ENCODE results near the gene NT5DC2. TPM values are rescaled to one million over a fixed set of nuclear protein-coding genes. Genes with fewer than 3 reads are reported as not detected.

The NT5DC2 gene
- total RNA-seq, 1 donor from 2014 or later: 189 TPM

- peaks cover 13% of the 10 kb centered on the region for H3K36me3 Mint-ChIP-seq (ENCODE audit: low read depth, unreplicated experiment)
- H3K9ac ChIP-seq (ENCODE audit: low read length): no peak overlapping the region
- peaks cover 19% of the 10 kb centered on the region for H3K36me3 ChIP-seq (ENCODE audit: insufficient read depth, low read length)
- no peaks in the 10 kb centered on the region for H3K9me3 Mint-ChIP-seq (ENCODE audit: unreplicated experiment)
- no peak overlapping the region for H3K27ac ChIP-seq (ENCODE audit: low read depth, low read length)
- TF ChIP-seq CTCF (IDR thresholded peaks at IDR 0.05; ENCODE audit: insufficient read depth, low read depth, low read length): no peak
- no peak for TF ChIP-seq EZH2 (IDR thresholded peaks at IDR 0.05; ENCODE audit: insufficient read depth, low read length)
- no peak overlapping the region for H2AFZ ChIP-seq (ENCODE audit: low read depth, low read length)
- peaks cover 74% of the 10 kb centered on the region for H4K20me1 ChIP-seq (ENCODE audit: insufficient read depth, low read length)
- no peak overlapping the region for H3K27ac Mint-ChIP-seq (ENCODE audit: unreplicated experiment)
- no peak for FAIRE-seq
- peaks cover 68% of the 10 kb centered on the region for H3K79me2 ChIP-seq (ENCODE audit: insufficient read depth, low read length)
- H3K4me1 ChIP-seq (ENCODE audit: insufficient read depth, low read length): peaks cover 22% of the 10 kb centered on the region
- H3K4me3 ChIP-seq (ENCODE audit: insufficient read depth, low read depth, low read length): no peak overlapping the region
- no peak for DNase-seq (ENCODE audit: low read depth)
- H3K4me3 Mint-ChIP-seq (ENCODE audit: unreplicated experiment): peak overlapping the region; percentile 20
- H3K9me3 ChIP-seq (ENCODE audit: insufficient read depth, low read depth, low read length): no peaks in the 10 kb centered on the region
- no peaks in the 10 kb centered on the region for H3K27me3 Mint-ChIP-seq (ENCODE audit: low read depth, unreplicated experiment)
- H3K4me2 ChIP-seq (ENCODE audit: low read length): no peak overlapping the region
- H3K4me1 Mint-ChIP-seq (ENCODE audit: low read depth, unreplicated experiment): peaks cover 25% of the 10 kb centered on the region
- no peaks in the 10 kb centered on the region for H3K27me3 ChIP-seq (ENCODE audit: insufficient read depth, low read length)
Measured at GRCh38 chr3:52541050-52541449, 7.4 kb upstream of the NT5DC2 start.

GRCh38 chr3:52539010-52539653, 5.5 kb upstream of the NT5DC2 start:
- FAIRE-seq: no peak
- H3K36me3 ChIP-seq (ENCODE audit: insufficient read depth, low read length): peaks cover 10% of the 10 kb centered on the region
- H3K4me3 Mint-ChIP-seq (ENCODE audit: unreplicated experiment): peak overlapping the region; percentile 99
- no peak for DNase-seq (ENCODE audit: low read depth)
- peaks cover 23% of the 10 kb centered on the region for H3K4me1 Mint-ChIP-seq (ENCODE audit: low read depth, unreplicated experiment)
- no peak overlapping the region for H3K27ac Mint-ChIP-seq (ENCODE audit: unreplicated experiment)
- no peaks in the 10 kb centered on the region for H3K9me3 ChIP-seq (ENCODE audit: insufficient read depth, low read depth, low read length)
- no peak overlapping the region for H2AFZ ChIP-seq (ENCODE audit: low read depth, low read length)
- H3K27me3 Mint-ChIP-seq (ENCODE audit: low read depth, unreplicated experiment): no peaks in the 10 kb centered on the region
- H3K9me3 Mint-ChIP-seq (ENCODE audit: unreplicated experiment): no peaks in the 10 kb centered on the region
- no peak overlapping the region for H3K9ac ChIP-seq (ENCODE audit: low read length)
- TF ChIP-seq EZH2 (IDR thresholded peaks at IDR 0.05; ENCODE audit: insufficient read depth, low read length) (no peak), CTCF (IDR thresholded peaks at IDR 0.05; ENCODE audit: insufficient read depth, low read depth, low read length) (no peak)
- no peak overlapping the region for H3K4me3 ChIP-seq (ENCODE audit: insufficient read depth, low read depth, low read length)
- peaks cover 13% of the 10 kb centered on the region for H3K36me3 Mint-ChIP-seq (ENCODE audit: low read depth, unreplicated experiment)
- H4K20me1 ChIP-seq (ENCODE audit: insufficient read depth, low read length): peaks cover 61% of the 10 kb centered on the region
- H3K4me1 ChIP-seq (ENCODE audit: insufficient read depth, low read length): peaks cover 38% of the 10 kb centered on the region
- no peaks in the 10 kb centered on the region for H3K27me3 ChIP-seq (ENCODE audit: insufficient read depth, low read length)
- peak overlapping the region; percentile 73 for H3K4me2 ChIP-seq (ENCODE audit: low read length)
- H3K27ac ChIP-seq (ENCODE audit: low read depth, low read length): no peak overlapping the region
- H3K79me2 ChIP-seq (ENCODE audit: insufficient read depth, low read length): peaks cover 67% of the 10 kb centered on the region

GRCh38 chr3:52537726-52538421, 4.2 kb upstream of the NT5DC2 start:
- DNase-seq (ENCODE audit: low read depth) (no peak), FAIRE-seq (no peak)
- Mint-ChIP-seq H3K27me3 (ENCODE audit: low read depth, unreplicated experiment) (no peaks in the 10 kb centered on the region), H3K27ac (ENCODE audit: unreplicated experiment) (peak overlapping the region; percentile 99), H3K36me3 (ENCODE audit: low read depth, unreplicated experiment) (peaks cover 10% of the 10 kb centered on the region), H3K4me1 (ENCODE audit: low read depth, unreplicated experiment) (peaks cover 23% of the 10 kb centered on the region), H3K4me3 (ENCODE audit: unreplicated experiment) (peak overlapping the region; percentile 99), H3K9me3 (ENCODE audit: unreplicated experiment) (no peaks in the 10 kb centered on the region)
- TF ChIP-seq CTCF (IDR thresholded peaks at IDR 0.05; ENCODE audit: insufficient read depth, low read depth, low read length) (no peak), EZH2 (IDR thresholded peaks at IDR 0.05; ENCODE audit: insufficient read depth, low read length) (no peak)
- Histone ChIP-seq H3K4me3 (ENCODE audit: insufficient read depth, low read depth, low read length) (peak overlapping the region; percentile 95), H3K27me3 (ENCODE audit: insufficient read depth, low read length) (no peaks in the 10 kb centered on the region), H3K9ac (ENCODE audit: low read length) (peak overlapping the region; percentile 95), H3K79me2 (ENCODE audit: insufficient read depth, low read length) (peaks cover 72% of the 10 kb centered on the region), H3K4me2 (ENCODE audit: low read length) (peak overlapping the region; percentile 96), H3K9me3 (ENCODE audit: insufficient read depth, low read depth, low read length) (no peaks in the 10 kb centered on the region), H3K4me1 (ENCODE audit: insufficient read depth, low read length) (peaks cover 38% of the 10 kb centered on the region), H3K27ac (ENCODE audit: low read depth, low read length) (no peak overlapping the region), H2AFZ (ENCODE audit: low read depth, low read length) (no peak overlapping the region), H3K36me3 (ENCODE audit: insufficient read depth, low read length) (peaks cover 10% of the 10 kb centered on the region), H4K20me1 (ENCODE audit: insufficient read depth, low read length) (peaks cover 55% of the 10 kb centered on the region)

Data from astrocyte (in vitro differentiated cells and primary cell).